Mononuclear cell (primary cell): ENCODE results near the gene ZNF747. TPM values are rescaled to one million over a fixed set of nuclear protein-coding genes. Genes with fewer than 3 reads are reported as not detected.

Experiments
- H3K27me3 ChIP-seq: 2 replicates; pipeline ENCODE4 v1.6.0; 2011; ENCODE audit warnings: low read length, control low read depth; ENCODE audit not compliant: insufficient read depth
- H3K4me1 ChIP-seq: 2 replicates; pipeline ENCODE4 v1.5.1; 2011; ENCODE audit warnings: mild to moderate bottlenecking, low read length, control low read depth; ENCODE audit not compliant: insufficient read depth
- H3K4me3 ChIP-seq: 2 replicates; pipeline ENCODE4 v1.5.1; 2011; ENCODE audit warnings: mild to moderate bottlenecking, low read length, moderate library complexity
- H3K9me3 ChIP-seq: 2 replicates; pipeline ENCODE4 v1.5.1; 2011; ENCODE audit warnings: low read depth, mild to moderate bottlenecking, control low read depth, low read length
- total RNA-seq: library from RNA; depleted of rRNA; stranded (reverse); fragments of >200 nt; gene quantifications from one replicate; pipeline ENCODE4 v1.2.3, GENCODE V29; 2012

The ZNF747 gene
- 6.0 TPM for total RNA-seq

- peak within 1 kb of the TSS; percentile 65 for H3K4me3 ChIP-seq
- peaks cover 30% of the 10 kb centered on the region for H3K4me1 ChIP-seq
- H3K9me3 ChIP-seq: no peaks in the 10 kb centered on the region
- H3K27me3 ChIP-seq: no peaks in the 10 kb centered on the region
Observed at GRCh38 chr16:30534368-30535105, at the start of gene ZNF747. Gene ZNF747, minus strand, starts transcription at chr16:30534858. Its CDS starts 179 bp downstream, at chr16:30534679.

- Histone ChIP-seq H3K27me3 (no peaks in the 10 kb centered on the region), H3K9me3 (no peaks in the 10 kb centered on the region), H3K4me3 (no peak overlapping the region), H3K4me1 (peaks cover 22% of the 10 kb centered on the region)
Observed at GRCh38 chr16:30582611-30583340, 48.1 kb upstream of the ZNF747 start.

- no peaks in the 10 kb centered on the region for H3K27me3 ChIP-seq
- H3K9me3 ChIP-seq: no peaks in the 10 kb centered on the region
- peaks cover 15% of the 10 kb centered on the region for H3K4me1 ChIP-seq
- no peak overlapping the region for H3K4me3 ChIP-seq
Observed at GRCh38 chr16:30581457-30581856, 46.8 kb upstream of the ZNF747 start.

GRCh38 chr16:30574678-30575077 lies 40.0 kb upstream of the ZNF747 start:
- Histone ChIP-seq H3K9me3 (no peaks in the 10 kb centered on the region), H3K4me3 (no peak overlapping the region), H3K4me1 (peaks cover 19% of the 10 kb centered on the region), H3K27me3 (no peaks in the 10 kb centered on the region)

GRCh38 chr16:30571445-30572322 lies 37.0 kb upstream of the ZNF747 start, which contains the start of gene ZNF688:
Gene ZNF688, minus strand, starts transcription at chr16:30571714. Its CDS starts 85 bp downstream, at chr16:30571629.
- Histone ChIP-seq H3K27me3 (no peaks in the 10 kb centered on the region), H3K4me3 (peak within 1 kb of the TSS; percentile 97), H3K4me1 (peaks cover 44% of the 10 kb centered on the region), H3K9me3 (no peaks in the 10 kb centered on the region)

- Histone ChIP-seq H3K27me3 (no peaks in the 10 kb centered on the region), H3K4me3 (peak overlapping the region; percentile 97), H3K9me3 (no peaks in the 10 kb centered on the region), H3K4me1 (peaks cover 44% of the 10 kb centered on the region)
Observed at GRCh38 chr16:30570636-30571444, 36.2 kb upstream of the ZNF747 start.

- Histone ChIP-seq H3K27me3 (no peaks in the 10 kb centered on the region), H3K4me1 (peaks cover 44% of the 10 kb centered on the region), H3K9me3 (no peaks in the 10 kb centered on the region), H3K4me3 (no peak overlapping the region)
Observed at GRCh38 chr16:30569746-30570635, 35.3 kb upstream of the ZNF747 start.

GRCh38 chr16:30569281-30569680 lies 34.6 kb upstream of the ZNF747 start:
- Histone ChIP-seq H3K4me1 (peaks cover 44% of the 10 kb centered on the region), H3K4me3 (no peak overlapping the region), H3K9me3 (no peaks in the 10 kb centered on the region), H3K27me3 (no peaks in the 10 kb centered on the region)

- H3K4me3 ChIP-seq: no peak overlapping the region
- H3K4me1 ChIP-seq: peaks cover 44% of the 10 kb centered on the region
- H3K27me3 ChIP-seq: no peaks in the 10 kb centered on the region
Observed at GRCh38 chr16:30567991-30568638, 33.5 kb upstream of the ZNF747 start.

GRCh38 chr16:30567160-30567990 lies 32.7 kb upstream of the ZNF747 start:
- Histone ChIP-seq H3K4me1 (peaks cover 40% of the 10 kb centered on the region), H3K4me3 (no peak overlapping the region), H3K27me3 (no peaks in the 10 kb centered on the region), H3K9me3 (no peaks in the 10 kb centered on the region)

More at GRCh38 chr16:30567991-30568638, 33.5 kb upstream of the ZNF747 start:
- no peaks in the 10 kb centered on the region for H3K9me3 ChIP-seq

GRCh38 chr16:30566531-30566930 lies 31.9 kb upstream of the ZNF747 start:
- H3K4me3 ChIP-seq: no peak overlapping the region
- H3K27me3 ChIP-seq: no peaks in the 10 kb centered on the region
- no peaks in the 10 kb centered on the region for H3K9me3 ChIP-seq
- H3K4me1 ChIP-seq: peaks cover 43% of the 10 kb centered on the region

GRCh38 chr16:30565984-30566383 lies 31.3 kb upstream of the ZNF747 start:
- Histone ChIP-seq H3K4me3 (no peak overlapping the region), H3K9me3 (no peaks in the 10 kb centered on the region), H3K27me3 (no peaks in the 10 kb centered on the region), H3K4me1 (peaks cover 47% of the 10 kb centered on the region)
